ENCODE measurements around the gene IL6ST. TPM values are rescaled to one million over a fixed set of nuclear protein-coding genes. Genes with fewer than 3 reads are reported as not detected.
A peak's percentile ranks its signal among the peaks of the same experiment; 100 is the strongest.
"Not testable (repeated sequence)": the region's sequence is repeated elsewhere in the genome, so short reads cannot be mapped to it uniquely, and the experiment has no call there.

IL6ST gene
- total RNA-seq, 2 experiments from 2014 or later: 61.0 to 64.1 TPM

- H3K4me3 Mint-ChIP-seq: no peak overlapping the region
- no peaks in the 10 kb centered on the region for H3K27me3 Mint-ChIP-seq
- no peak for DNase-seq
- no peaks in the 10 kb centered on the region for H3K9me3 Mint-ChIP-seq
- ChIA-PET POLR2A (no interaction called here), CTCF (interaction anchor here (1.3 to 1.5 kb wide), 2 partner anchors 22 to 242 kb away, joined by 3 to 8 read pairs; no protein-coding TSS in a partner anchor)
- peak overlapping the region; percentile 34 for H3K27ac Mint-ChIP-seq
- intact Hi-C loops (cut with micrococcal nuclease): no loop called here
- peaks cover 48% of the 10 kb centered on the region for H3K36me3 Mint-ChIP-seq
- H3K4me1 Mint-ChIP-seq (ENCODE audit: low read depth): peaks cover 27% of the 10 kb centered on the region
These were observed 35.6 kb downstream of the IL6ST start for GRCh38 chr5:55959208-55959607.

GRCh38 chr5:55941154-55941553 lies 53.6 kb downstream of the IL6ST start:
- H3K27me3 Mint-ChIP-seq; H3K4me3 Mint-ChIP-seq; H3K9me3 Mint-ChIP-seq; DNase-seq; intact Hi-C loops (cut with micrococcal nuclease); POLR2A ChIA-PET: not testable (repeated sequence)
- H3K27ac Mint-ChIP-seq: peak overlapping the region; percentile 13
- H3K4me1 Mint-ChIP-seq (ENCODE audit: low read depth): peaks cover 21% of the 10 kb centered on the region
- CTCF ChIA-PET: interaction anchor here (7.7 kb wide), 1 partner anchor 259 kb away, joined by 126 read pairs; no protein-coding TSS in a partner anchor
- peaks cover 51% of the 10 kb centered on the region for H3K36me3 Mint-ChIP-seq

GRCh38 chr5:55937598-55937997 lies 57.2 kb downstream of the IL6ST start:
- POLR2A ChIA-PET, H3K9me3 Mint-ChIP-seq, H3K27me3 Mint-ChIP-seq, DNase-seq, H3K27ac Mint-ChIP-seq, H3K4me3 Mint-ChIP-seq: not testable (repeated sequence)
- Mint-ChIP-seq H3K4me1 (ENCODE audit: low read depth) (peaks cover 16% of the 10 kb centered on the region), H3K36me3 (peaks cover 33% of the 10 kb centered on the region)
- CTCF ChIA-PET: interaction anchor here (1.2 to 7.7 kb wide), 9 partner anchors 9 to 531 kb away, joined by 4 to 126 read pairs (median 8); no protein-coding TSS in a partner anchor
- intact Hi-C loops (cut with micrococcal nuclease): loop anchor here (5.0 kb wide), 4 partner anchors 40 to 900 kb away; no protein-coding TSS in a partner anchor

- Mint-ChIP-seq H3K36me3 (peaks cover 23% of the 10 kb centered on the region), H3K4me3 (no peak overlapping the region), H3K27ac (peak overlapping the region; percentile 21), H3K4me1 (ENCODE audit: low read depth) (peaks cover 9% of the 10 kb centered on the region), H3K27me3 (no peaks in the 10 kb centered on the region), H3K9me3 (no peaks in the 10 kb centered on the region)
- ChIA-PET CTCF (interaction anchor here (0.6 to 7.7 kb wide), 47 partner anchors 9 to 1247 kb away, joined by 3 to 126 read pairs (median 4); partner anchors contain the start of genes ANKRD55 and IL6ST), POLR2A (interaction anchor here (0.6 to 1.7 kb wide), 2 partner anchors 224 to 233 kb away, joined by 3 to 4 read pairs; no protein-coding TSS in a partner anchor)
- intact Hi-C loops (cut with micrococcal nuclease): loop anchor here (1.0 to 5.0 kb wide), 5 partner anchors 41 to 901 kb away; no protein-coding TSS in a partner anchor
- peak; percentile 88 for DNase-seq
These were observed 58.6 kb downstream of the IL6ST start for GRCh38 chr5:55936100-55936693.

GRCh38 chr5:55935371-55935770 lies 59.4 kb downstream of the IL6ST start:
- peaks cover 5% of the 10 kb centered on the region for H3K4me1 Mint-ChIP-seq (ENCODE audit: low read depth)
- intact Hi-C loops (cut with micrococcal nuclease): loop anchor here (5.0 kb wide), 4 partner anchors 42 to 902 kb away; no protein-coding TSS in a partner anchor
- ChIA-PET CTCF (interaction anchor here (0.8 to 7.7 kb wide), 15 partner anchors 9 to 903 kb away, joined by 3 to 126 read pairs (median 5); no protein-coding TSS in a partner anchor), POLR2A (interaction anchor here (1.7 kb wide), 1 partner anchor 225 kb away, joined by 4 read pairs; no protein-coding TSS in a partner anchor)
- no peak overlapping the region for H3K4me3 Mint-ChIP-seq
- no peak overlapping the region for H3K27ac Mint-ChIP-seq
- H3K9me3 Mint-ChIP-seq: no peaks in the 10 kb centered on the region
- H3K27me3 Mint-ChIP-seq: no peaks in the 10 kb centered on the region
- peaks cover 21% of the 10 kb centered on the region for H3K36me3 Mint-ChIP-seq
- DNase-seq: no peak

GRCh38 chr5:55934720-55935119 lies 60.0 kb downstream of the IL6ST start:
- intact Hi-C loops (cut with micrococcal nuclease): loop anchor here (5.0 kb wide), 4 partner anchors 43 to 903 kb away; no protein-coding TSS in a partner anchor
- POLR2A ChIA-PET: no interaction called here
- H3K27me3 Mint-ChIP-seq: no peaks in the 10 kb centered on the region
- peaks cover 2% of the 10 kb centered on the region for H3K4me1 Mint-ChIP-seq (ENCODE audit: low read depth)
- no peak for DNase-seq
- CTCF ChIA-PET: interaction anchor here (0.8 to 7.7 kb wide), 11 partner anchors 11 to 904 kb away, joined by 3 to 126 read pairs (median 5); no protein-coding TSS in a partner anchor
- no peak overlapping the region for H3K4me3 Mint-ChIP-seq
- peaks cover 18% of the 10 kb centered on the region for H3K36me3 Mint-ChIP-seq
- H3K9me3 Mint-ChIP-seq: no peaks in the 10 kb centered on the region
- H3K27ac Mint-ChIP-seq: no peak overlapping the region

GRCh38 chr5:55934115-55934613 lies 60.6 kb downstream of the IL6ST start:
- Mint-ChIP-seq H3K4me1 (ENCODE audit: low read depth) (peaks cover 2% of the 10 kb centered on the region), H3K27ac (no peak overlapping the region), H3K27me3 (no peaks in the 10 kb centered on the region), H3K36me3 (peaks cover 15% of the 10 kb centered on the region), H3K4me3 (no peak overlapping the region), H3K9me3 (no peaks in the 10 kb centered on the region)
- ChIA-PET CTCF (interaction anchor here (1.4 to 7.7 kb wide), 2 partner anchors 266 to 370 kb away, joined by 4 to 126 read pairs; no protein-coding TSS in a partner anchor), POLR2A (no interaction called here)
- intact Hi-C loops (cut with micrococcal nuclease): no loop called here
- no peak for DNase-seq

- DNase-seq: no peak
- Mint-ChIP-seq H3K36me3 (peaks cover 11% of the 10 kb centered on the region), H3K27ac (no peak overlapping the region), H3K4me3 (no peak overlapping the region), H3K27me3 (no peaks in the 10 kb centered on the region), H3K4me1 (ENCODE audit: low read depth) (peaks cover 2% of the 10 kb centered on the region), H3K9me3 (no peaks in the 10 kb centered on the region)
- POLR2A ChIA-PET: no interaction called here
- intact Hi-C loops (cut with micrococcal nuclease): no loop called here
- CTCF ChIA-PET: interaction anchor here (7.7 kb wide), 1 partner anchor 267 kb away, joined by 126 read pairs; no protein-coding TSS in a partner anchor
These were observed 61.2 kb downstream of the IL6ST start for GRCh38 chr5:55933377-55934114.

GRCh38 chr5:55932700-55933099 lies 62.1 kb downstream of the IL6ST start:
- peaks cover 2% of the 10 kb centered on the region for H3K4me1 Mint-ChIP-seq (ENCODE audit: low read depth)
- intact Hi-C loops (cut with micrococcal nuclease): no loop called here
- H3K4me3 Mint-ChIP-seq: no peak overlapping the region
- no peak for DNase-seq
- H3K36me3 Mint-ChIP-seq: peaks cover 5% of the 10 kb centered on the region
- POLR2A ChIA-PET: no interaction called here
- H3K27me3 Mint-ChIP-seq: no peaks in the 10 kb centered on the region
- CTCF ChIA-PET: no interaction called here
- no peak overlapping the region for H3K27ac Mint-ChIP-seq
- H3K9me3 Mint-ChIP-seq: no peaks in the 10 kb centered on the region

GRCh38 chr5:55929020-55929799 lies 65.6 kb downstream of the IL6ST start:
- Mint-ChIP-seq H3K4me1 (ENCODE audit: low read depth) (no peaks in the 10 kb centered on the region), H3K36me3 (no peaks in the 10 kb centered on the region), H3K4me3 (no peak overlapping the region), H3K9me3 (no peaks in the 10 kb centered on the region), H3K27me3 (no peaks in the 10 kb centered on the region), H3K27ac (no peak overlapping the region)
- intact Hi-C loops (cut with micrococcal nuclease): loop anchor here (10.0 kb wide), 1 partner anchor 754 kb away; the partner anchor contains the start of gene CDC20B
- ChIA-PET POLR2A (no interaction called here), CTCF (interaction anchor here (1.5 kb wide), 1 partner anchor 272 kb away, joined by 3 read pairs; no protein-coding TSS in a partner anchor)
- DNase-seq: no peak

GRCh38 chr5:55927861-55928655 lies 66.7 kb downstream of the IL6ST start:
- no peaks in the 10 kb centered on the region for H3K36me3 Mint-ChIP-seq
- CTCF ChIA-PET: interaction anchor here (1.5 kb wide), 1 partner anchor 273 kb away, joined by 3 read pairs; no protein-coding TSS in a partner anchor
- no peaks in the 10 kb centered on the region for H3K27me3 Mint-ChIP-seq
- intact Hi-C loops (cut with micrococcal nuclease): loop anchor here (10.0 kb wide), 1 partner anchor 753 kb away; the partner anchor contains the start of gene CDC20B
- no peak for DNase-seq
- peaks cover 9% of the 10 kb centered on the region for H3K4me1 Mint-ChIP-seq (ENCODE audit: low read depth)
- no peak overlapping the region for H3K27ac Mint-ChIP-seq
- POLR2A ChIA-PET: no interaction called here
- H3K9me3 Mint-ChIP-seq: no peaks in the 10 kb centered on the region
- no peak overlapping the region for H3K4me3 Mint-ChIP-seq
